ENCODE measurements around the gene PNMA8B. TPM values are rescaled to one million over a fixed set of nuclear protein-coding genes. Genes with fewer than 3 reads are reported as not detected.
A peak's percentile ranks its signal among the peaks of the same experiment; 100 is the strongest.

The PNMA8B gene
- total RNA-seq, 1 experiment from 2014 or later = not detected

DNA sequence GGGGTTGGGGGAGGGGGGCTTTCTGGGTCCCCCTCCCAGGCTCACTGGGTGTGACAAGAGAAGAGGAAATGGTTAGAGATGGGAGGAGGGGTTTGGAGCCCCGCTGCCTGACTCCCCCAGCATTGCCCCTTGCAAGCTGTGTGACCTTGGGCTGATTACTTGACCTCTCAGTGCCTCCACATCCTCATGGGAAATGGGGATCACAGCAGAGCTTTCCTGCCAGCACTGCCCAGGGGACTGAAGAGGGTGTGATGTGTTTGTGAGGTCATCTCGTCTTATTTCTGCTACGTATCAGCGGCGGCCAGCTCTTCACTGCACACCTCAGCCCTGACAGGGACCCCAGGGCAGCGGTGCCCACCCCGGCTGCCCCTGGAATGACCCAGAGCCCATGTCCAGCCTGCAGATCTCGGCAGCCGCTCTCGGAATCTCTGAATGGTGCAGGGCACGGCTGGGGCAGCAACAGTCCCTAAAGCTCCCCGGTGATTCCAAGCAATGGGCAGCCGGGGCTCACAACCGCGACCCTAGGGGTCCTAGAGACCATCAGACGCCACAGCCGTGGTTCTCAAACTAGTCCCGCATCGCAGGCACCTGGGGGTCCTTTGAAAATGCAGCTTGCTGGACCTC is 8.4 kb downstream of the PNMA8B start:
- no TSS peak for BruUV-seq (replicated peaks)
- no peaks in the 10 kb centered on the region for H3K9me3 ChIP-seq (ENCODE audit: control insufficient read depth, insufficient read depth, low read depth, low read length)
- DNase-seq (ENCODE audit: low read depth, low spot score) = no peak
- ChIA-PET CTCF (no interaction called here), POLR2A (no interaction called here)
- H3K36me3 ChIP-seq (ENCODE audit: control insufficient read depth, insufficient read depth, low read length) = no peaks in the 10 kb centered on the region
- in situ Hi-C loops (cut with HindIII; ENCODE audit: low pct_unique_long_range_greater_than_20kb, low sequenced_read_pairs) (no loop called here), intact Hi-C loops (cut with micrococcal nuclease; ENCODE audit: unreplicated experiment) (loop anchor here (2.0 kb wide), 1 partner anchor 92 kb away; no protein-coding TSS in a partner anchor)
- TF ChIP-seq, protein P1, sequence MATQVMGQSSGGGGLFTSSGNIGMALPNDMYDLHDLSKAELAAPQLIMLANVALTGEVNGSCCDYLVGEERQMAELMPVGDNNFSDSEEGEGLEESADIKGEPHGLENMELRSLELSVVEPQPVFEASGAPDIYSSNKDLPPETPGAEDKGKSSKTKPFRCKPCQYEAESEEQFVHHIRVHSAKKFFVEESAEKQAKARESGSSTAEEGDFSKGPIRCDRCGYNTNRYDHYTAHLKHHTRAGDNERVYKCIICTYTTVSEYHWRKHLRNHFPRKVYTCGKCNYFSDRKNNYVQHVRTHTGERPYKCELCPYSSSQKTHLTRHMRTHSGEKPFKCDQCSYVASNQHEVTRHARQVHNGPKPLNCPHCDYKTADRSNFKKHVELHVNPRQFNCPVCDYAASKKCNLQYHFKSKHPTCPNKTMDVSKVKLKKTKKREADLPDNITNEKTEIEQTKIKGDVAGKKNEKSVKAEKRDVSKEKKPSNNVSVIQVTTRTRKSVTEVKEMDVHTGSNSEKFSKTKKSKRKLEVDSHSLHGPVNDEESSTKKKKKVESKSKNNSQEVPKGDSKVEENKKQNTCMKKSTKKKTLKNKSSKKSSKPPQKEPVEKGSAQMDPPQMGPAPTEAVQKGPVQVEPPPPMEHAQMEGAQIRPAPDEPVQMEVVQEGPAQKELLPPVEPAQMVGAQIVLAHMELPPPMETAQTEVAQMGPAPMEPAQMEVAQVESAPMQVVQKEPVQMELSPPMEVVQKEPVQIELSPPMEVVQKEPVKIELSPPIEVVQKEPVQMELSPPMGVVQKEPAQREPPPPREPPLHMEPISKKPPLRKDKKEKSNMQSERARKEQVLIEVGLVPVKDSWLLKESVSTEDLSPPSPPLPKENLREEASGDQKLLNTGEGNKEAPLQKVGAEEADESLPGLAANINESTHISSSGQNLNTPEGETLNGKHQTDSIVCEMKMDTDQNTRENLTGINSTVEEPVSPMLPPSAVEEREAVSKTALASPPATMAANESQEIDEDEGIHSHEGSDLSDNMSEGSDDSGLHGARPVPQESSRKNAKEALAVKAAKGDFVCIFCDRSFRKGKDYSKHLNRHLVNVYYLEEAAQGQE (IDR thresholded peaks at IDR 0.05; ENCODE audit: insufficient read depth in 1 of 2, low read depth in 2 of 2, low read length in 1 of 2) = no peak
- TF ChIP-seq SIN3A (IDR thresholded peaks at IDR 0.05; ENCODE audit: borderline replicate concordance, insufficient read depth, low read depth, low read length) = no peak
- no peak for TF ChIP-seq POLR2AphosphoS5 (IDR thresholded peaks at IDR 0.05; ENCODE audit: low read depth, low read length)
- TF ChIP-seq, protein P2, sequence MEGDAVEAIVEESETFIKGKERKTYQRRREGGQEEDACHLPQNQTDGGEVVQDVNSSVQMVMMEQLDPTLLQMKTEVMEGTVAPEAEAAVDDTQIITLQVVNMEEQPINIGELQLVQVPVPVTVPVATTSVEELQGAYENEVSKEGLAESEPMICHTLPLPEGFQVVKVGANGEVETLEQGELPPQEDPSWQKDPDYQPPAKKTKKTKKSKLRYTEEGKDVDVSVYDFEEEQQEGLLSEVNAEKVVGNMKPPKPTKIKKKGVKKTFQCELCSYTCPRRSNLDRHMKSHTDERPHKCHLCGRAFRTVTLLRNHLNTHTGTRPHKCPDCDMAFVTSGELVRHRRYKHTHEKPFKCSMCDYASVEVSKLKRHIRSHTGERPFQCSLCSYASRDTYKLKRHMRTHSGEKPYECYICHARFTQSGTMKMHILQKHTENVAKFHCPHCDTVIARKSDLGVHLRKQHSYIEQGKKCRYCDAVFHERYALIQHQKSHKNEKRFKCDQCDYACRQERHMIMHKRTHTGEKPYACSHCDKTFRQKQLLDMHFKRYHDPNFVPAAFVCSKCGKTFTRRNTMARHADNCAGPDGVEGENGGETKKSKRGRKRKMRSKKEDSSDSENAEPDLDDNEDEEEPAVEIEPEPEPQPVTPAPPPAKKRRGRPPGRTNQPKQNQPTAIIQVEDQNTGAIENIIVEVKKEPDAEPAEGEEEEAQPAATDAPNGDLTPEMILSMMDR (IDR thresholded peaks at IDR 0.05) = no peak
- no peak for TF ChIP-seq TCF7L2 (IDR thresholded peaks at IDR 0.05; ENCODE audit: low read depth, low read length)
- H3K27ac ChIP-seq (ENCODE audit: low read length) = no peak overlapping the region
- peak overlapping the region; percentile 15 to 33; a peak in 3 of 4 replicates for H3K4me3 ChIP-seq (ENCODE audit: low read depth in 2 of 2, low read length in 2 of 2)
- no peaks in the 10 kb centered on the region; the same call in 1 of the 2 replicates for H3K4me1 ChIP-seq (ENCODE audit: control insufficient read depth, insufficient read depth, low read length)
- 0 out of 2 replicates have a peak, but pooled peaks have one; percentile 11 for ATAC-seq
- no peaks in the 10 kb centered on the region for H3K27me3 ChIP-seq (ENCODE audit: control insufficient read depth, insufficient read depth, low read length)

DNA sequence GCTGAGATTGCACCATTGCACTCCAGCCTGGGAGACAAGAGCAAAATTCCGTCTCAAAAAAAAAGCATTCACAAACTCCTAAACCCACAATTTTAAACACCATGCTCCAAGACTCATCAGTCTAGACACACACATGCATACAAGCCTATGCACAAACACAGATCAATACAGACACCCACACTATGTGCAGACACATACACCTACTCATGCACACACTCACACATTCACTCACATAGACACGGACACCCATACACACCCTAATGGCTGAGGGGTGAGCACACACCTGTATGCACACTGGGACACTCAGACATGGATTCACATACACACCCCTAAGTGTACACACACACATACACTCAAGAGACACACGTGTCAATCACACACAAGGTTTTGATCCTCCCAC is 9.3 kb downstream of the PNMA8B start:
- no peak for ATAC-seq
- in situ Hi-C loops (cut with HindIII; ENCODE audit: low pct_unique_long_range_greater_than_20kb, low sequenced_read_pairs) = no loop called here
- no peak for DNase-seq (ENCODE audit: low read depth, low spot score)
- ChIA-PET CTCF (no interaction called here), POLR2A (no interaction called here)
- TF ChIP-seq, protein P2 (IDR thresholded peaks at IDR 0.05) = no peak
- TF ChIP-seq TCF7L2 (IDR thresholded peaks at IDR 0.05; ENCODE audit: low read depth, low read length) (no peak), SIN3A (IDR thresholded peaks at IDR 0.05; ENCODE audit: borderline replicate concordance, insufficient read depth, low read depth, low read length) (no peak), POLR2AphosphoS5 (IDR thresholded peaks at IDR 0.05; ENCODE audit: low read depth, low read length) (no peak)
- TF ChIP-seq, protein P1 (IDR thresholded peaks at IDR 0.05; ENCODE audit: insufficient read depth in 1 of 2, low read depth in 2 of 2, low read length in 1 of 2) = no peak
- Histone ChIP-seq H3K36me3 (ENCODE audit: control insufficient read depth, insufficient read depth, low read length) (no peaks in the 10 kb centered on the region), H3K27ac (ENCODE audit: low read length) (no peak overlapping the region), H3K4me3 (ENCODE audit: low read depth in 2 of 2, low read length in 2 of 2) (no peak overlapping the region), H3K4me1 (ENCODE audit: control insufficient read depth, insufficient read depth, low read length) (no peaks in the 10 kb centered on the region; the same call in 1 of the 2 replicates), H3K9me3 (ENCODE audit: control insufficient read depth, insufficient read depth, low read depth, low read length) (no peaks in the 10 kb centered on the region), H3K27me3 (ENCODE audit: control insufficient read depth, insufficient read depth, low read length) (no peaks in the 10 kb centered on the region)
- intact Hi-C loops (cut with micrococcal nuclease; ENCODE audit: unreplicated experiment) = loop anchor here (2.0 kb wide), 1 partner anchor 92 kb away; no protein-coding TSS in a partner anchor
- BruUV-seq (replicated peaks) = no TSS peak

All from Panc1 (cell line).